ENCODE results near the gene ZMYND19.
"Not testable (repeated sequence)": the region's sequence is repeated elsewhere in the genome, so short reads cannot be mapped to it uniquely, and the experiment has no call there.

Gene ZMYND19

GRCh38 chr9:137583957-137584356 lies 6.4 kb downstream of the ZMYND19 start:
- DNase-seq: no peak

- DNase-seq: no peak
These were observed 7.0 kb downstream of the ZMYND19 start for GRCh38 chr9:137583347-137583746.

GRCh38 chr9:137582286-137582860 lies 7.9 kb downstream of the ZMYND19 start:
- DNase-seq: no peak

- DNase-seq: no peak
These were observed 8.7 kb downstream of the ZMYND19 start for GRCh38 chr9:137581361-137582285.

GRCh38 chr9:137580954-137581322 lies 9.4 kb downstream of the ZMYND19 start:
- DNase-seq: no peak

GRCh38 chr9:137580209-137580953 lies 9.9 kb downstream of the ZMYND19 start:
- no peak for DNase-seq

- no peak for DNase-seq
These were observed 11.1 kb downstream of the ZMYND19 start for GRCh38 chr9:137579259-137579604.

GRCh38 chr9:137578518-137579258 lies 11.6 kb downstream of the ZMYND19 start, which contains the start of gene DPH7:
Gene DPH7, minus strand, starts transcription at chr9:137578925. Its CDS starts 148 bp downstream, at chr9:137578777.
- DNase-seq: no peak

- no peak for DNase-seq
These were observed 14.4 kb downstream of the ZMYND19 start for GRCh38 chr9:137575716-137576411.

GRCh38 chr9:137575364-137575715 lies 15.0 kb downstream of the ZMYND19 start:
- no peak for DNase-seq

- DNase-seq: no peak
These were observed 16.1 kb downstream of the ZMYND19 start for GRCh38 chr9:137574192-137574591.

GRCh38 chr9:137570566-137570965 lies 19.7 kb downstream of the ZMYND19 start:
- no peak for DNase-seq

GRCh38 chr9:137569609-137570203 lies 20.6 kb downstream of the ZMYND19 start:
- DNase-seq: no peak

GRCh38 chr9:137568445-137568844 lies 21.9 kb downstream of the ZMYND19 start:
- DNase-seq: not testable (repeated sequence)

- no peak for DNase-seq
These were observed 25.4 kb downstream of the ZMYND19 start for GRCh38 chr9:137564817-137565411.

- no peak for DNase-seq
These were observed 26.2 kb downstream of the ZMYND19 start for GRCh38 chr9:137564134-137564533.

- no peak for DNase-seq
These were observed 32.2 kb downstream of the ZMYND19 start for GRCh38 chr9:137558127-137558526.

GRCh38 chr9:137556069-137556838 lies 34.1 kb downstream of the ZMYND19 start:
- DNase-seq: no peak

- no peak for DNase-seq
These were observed 35.1 kb downstream of the ZMYND19 start for GRCh38 chr9:137555179-137555578.

- no peak for DNase-seq
These were observed 36.0 kb downstream of the ZMYND19 start for GRCh38 chr9:137554349-137554748.

- DNase-seq: not testable (repeated sequence)
These were observed 36.7 kb downstream of the ZMYND19 start for GRCh38 chr9:137553654-137554053.

Data from SIG-M5 (cell line).